Measurements from ENCODE around the gene WDR47.

WDR47 gene

DNA sequence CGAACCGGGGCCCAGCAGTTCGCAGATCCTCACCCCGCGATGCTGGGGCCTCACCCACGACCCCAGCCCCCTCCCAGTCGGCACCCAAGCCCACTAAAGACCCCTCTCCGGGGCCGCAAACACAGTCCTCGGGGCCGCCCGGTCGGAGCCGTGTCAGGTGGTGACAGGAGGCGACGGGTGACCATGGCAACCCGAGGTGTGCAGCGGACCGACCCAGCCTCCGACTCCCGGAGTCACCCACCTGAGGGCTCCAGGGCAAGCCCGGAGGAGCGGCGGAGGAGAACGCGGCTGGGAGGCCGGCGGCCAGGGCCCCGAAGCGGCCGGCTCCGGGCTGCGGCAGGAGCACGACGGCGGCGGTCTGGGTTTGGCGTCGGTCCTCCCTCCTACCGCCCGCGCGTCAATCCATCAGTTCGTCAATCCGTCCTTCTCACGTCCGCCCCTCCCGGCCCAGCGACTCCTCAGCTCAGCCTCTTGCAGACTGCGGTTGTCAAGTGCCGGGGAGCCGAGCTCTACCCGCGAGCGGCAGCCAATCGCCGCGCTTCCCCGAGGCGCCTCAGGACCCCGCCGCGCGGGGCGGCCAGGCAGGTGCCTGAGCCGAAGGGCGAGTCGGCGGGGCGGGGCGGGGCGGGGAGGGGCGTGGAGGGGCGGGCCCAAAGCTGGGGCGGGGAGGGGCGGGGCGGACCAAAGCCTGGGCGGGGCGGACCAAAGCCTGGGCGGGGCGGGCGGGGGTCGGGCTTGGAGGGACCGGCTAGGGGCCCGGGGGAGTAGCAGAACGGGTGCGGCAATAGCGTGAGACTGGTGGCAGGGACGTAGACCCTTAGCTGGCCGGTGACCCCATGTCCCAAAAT lies at the start of gene WDR47:
Gene WDR47, minus strand, starts transcription at position 482 of the 848 bp plus-strand sequence. CDS start 18,590 bp downstream, outside the sequence.
- Histone ChIP-seq H3K9ac (ENCODE audit: low read depth, low read length) (peak within 1 kb of the TSS; percentile 70; the same call in 1 of the 2 replicates), H3K36me3 (ENCODE audit: insufficient read depth, low read depth, low read length) (no peaks in the 10 kb centered on the region), H3K4me3 (ENCODE audit: low read length) (peak within 1 kb of the TSS; percentile 90), H3K27ac (ENCODE audit: low read length) (no peak within 1 kb of the TSS), H3K9me3 (ENCODE audit: insufficient read depth, low read depth, low read length) (no peaks in the 10 kb centered on the region), H3K4me1 (ENCODE audit: insufficient read depth, low read length) (0 out of 2 replicates have a peak, but pooled peaks cover 4% of the 10 kb centered on the region), H3K27me3 (ENCODE audit: insufficient read depth, low read length) (no peaks in the 10 kb centered on the region)

DNA sequence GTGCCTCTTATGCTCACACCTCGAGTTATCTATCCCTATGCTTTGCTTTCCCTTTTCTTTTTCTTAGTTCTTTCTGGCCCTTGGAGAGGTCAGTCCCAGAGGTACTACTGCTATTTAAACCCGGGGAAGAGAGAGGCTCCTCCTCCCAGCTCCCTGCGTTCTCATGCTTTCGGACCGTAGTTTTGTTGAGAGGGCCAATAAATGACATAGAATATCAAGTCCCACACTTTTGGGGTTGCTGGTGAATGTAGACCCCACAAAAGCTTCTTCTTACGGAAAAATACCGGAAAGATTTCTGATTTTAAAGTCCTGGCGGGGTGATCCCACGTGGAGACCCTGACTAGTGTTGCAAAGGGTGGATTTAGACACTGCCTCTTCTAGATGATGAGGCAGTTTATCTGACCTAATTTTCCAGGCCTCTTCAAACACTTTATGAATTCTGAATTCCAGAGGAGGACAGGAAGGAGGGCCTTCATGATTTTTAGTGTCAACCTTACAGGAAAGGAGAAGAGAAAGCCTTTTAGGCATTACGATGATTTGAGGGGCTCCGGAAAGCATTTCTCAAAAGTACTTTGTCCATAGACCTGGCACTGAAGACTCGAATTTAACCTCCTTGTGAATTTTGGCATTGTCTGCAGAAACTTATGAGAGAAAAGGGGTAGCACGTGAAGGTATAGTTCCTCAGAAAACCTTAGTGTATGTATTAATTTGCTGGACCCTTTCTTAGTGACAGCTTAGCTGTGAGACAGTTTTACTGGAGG lies 49.4 kb upstream of the WDR47 start:
- Histone ChIP-seq H3K36me3 (ENCODE audit: insufficient read depth, low read depth, low read length) (peaks cover 15% of the 10 kb centered on the region), H3K9me3 (ENCODE audit: insufficient read depth, low read depth, low read length) (no peaks in the 10 kb centered on the region), H3K9ac (ENCODE audit: low read depth, low read length) (peak overlapping the region; percentile 90), H3K4me3 (ENCODE audit: low read length) (peak overlapping the region; percentile 91), H3K4me1 (ENCODE audit: insufficient read depth, low read length) (peaks cover 9% of the 10 kb centered on the region), H3K27ac (ENCODE audit: low read length) (no peak overlapping the region), H3K27me3 (ENCODE audit: insufficient read depth, low read length) (no peaks in the 10 kb centered on the region)

DNA sequence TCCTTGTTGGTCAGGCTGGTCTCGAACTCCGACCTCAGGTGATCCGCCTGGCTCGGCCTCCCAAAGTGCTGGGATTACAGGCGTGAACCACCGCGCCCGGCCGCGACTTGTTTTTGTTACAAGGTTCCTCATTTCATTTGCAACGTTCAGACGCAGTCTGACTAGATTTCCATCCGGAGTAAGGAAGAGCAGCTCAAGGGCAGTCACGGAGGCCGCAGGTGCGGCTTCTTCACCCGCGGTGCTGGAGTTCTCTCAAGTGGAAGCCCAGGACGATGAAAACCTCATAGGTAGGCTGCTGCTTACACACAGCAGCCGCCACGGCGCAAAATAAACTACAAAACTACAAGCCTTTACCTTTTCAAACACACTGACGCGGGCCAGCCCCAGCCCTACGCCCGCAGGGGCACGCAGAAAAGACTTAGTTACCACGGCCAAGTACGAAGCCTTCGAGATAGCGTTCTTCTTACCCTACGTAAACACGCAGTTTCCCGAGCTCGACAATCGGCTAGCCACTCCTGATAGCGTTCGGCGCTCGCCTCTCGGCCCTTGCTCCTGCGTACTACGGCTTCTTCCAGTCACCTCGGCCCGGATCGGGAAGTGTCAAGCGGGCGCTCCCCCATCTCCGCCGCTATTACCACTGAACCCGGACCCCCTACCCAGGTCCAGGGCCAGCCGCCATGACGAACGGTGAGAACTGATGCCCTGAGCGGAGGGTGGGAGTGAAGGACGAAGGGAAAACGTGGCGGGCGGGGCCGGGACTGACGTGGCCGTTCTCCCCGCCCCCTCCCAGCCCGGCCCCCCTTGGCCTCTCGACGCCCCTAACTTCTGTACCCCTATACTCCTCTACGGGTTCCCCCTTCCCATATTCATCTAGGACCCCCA lies 48.5 kb upstream of the WDR47 start, which contains the start of gene TMEM167B:
Gene TMEM167B, plus strand, starts transcription at position 569 of the 882 bp plus-strand sequence. Its CDS starts 109 bp downstream, at position 678.
- Histone ChIP-seq H3K4me1 (ENCODE audit: insufficient read depth, low read length) (peaks cover 9% of the 10 kb centered on the region), H3K9me3 (ENCODE audit: insufficient read depth, low read depth, low read length) (no peaks in the 10 kb centered on the region), H3K4me3 (ENCODE audit: low read length) (peak within 1 kb of the TSS; percentile 91), H3K27ac (ENCODE audit: low read length) (no peak within 1 kb of the TSS), H3K36me3 (ENCODE audit: insufficient read depth, low read depth, low read length) (peaks cover 15% of the 10 kb centered on the region), H3K9ac (ENCODE audit: low read depth, low read length) (peak within 1 kb of the TSS; percentile 90), H3K27me3 (ENCODE audit: insufficient read depth, low read length) (no peaks in the 10 kb centered on the region)

DNA sequence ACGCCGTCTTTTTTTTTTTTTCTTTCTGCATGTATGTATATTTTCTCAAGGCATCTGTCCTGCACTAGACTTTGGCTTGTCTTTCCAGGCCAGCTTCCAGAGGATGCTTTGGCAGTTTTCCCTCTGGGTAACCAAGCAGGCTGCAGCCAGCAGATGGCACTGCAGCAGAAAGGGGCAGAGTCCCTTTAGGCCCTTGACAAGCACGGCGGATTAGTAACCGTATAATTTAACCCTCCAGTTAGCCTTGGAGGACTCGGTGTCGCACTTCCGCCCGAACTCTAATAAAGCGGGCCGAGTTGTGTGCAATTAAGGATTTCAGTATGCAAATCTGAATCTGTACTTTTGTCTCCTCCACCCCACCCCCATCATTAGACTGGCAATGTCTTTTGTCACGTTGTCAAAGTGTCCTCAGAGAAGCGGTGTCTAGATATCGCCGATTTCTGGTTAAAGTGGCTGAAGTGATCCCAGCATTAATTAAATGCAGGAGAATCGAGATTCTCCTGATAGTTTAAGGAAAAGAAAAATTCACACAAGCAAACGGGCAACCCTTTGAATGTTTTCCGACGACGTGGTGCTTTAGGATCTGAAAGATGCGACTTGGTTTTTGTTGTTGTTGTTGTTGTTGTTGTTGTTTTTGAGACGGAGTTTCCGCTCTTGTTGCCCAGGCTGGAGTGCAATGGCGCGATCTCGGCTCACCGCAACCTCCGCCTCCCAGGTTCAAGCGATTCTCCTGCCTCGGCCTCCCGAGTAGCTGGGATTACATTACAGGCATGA lies 47.5 kb upstream of the WDR47 start:
- H3K9me3 ChIP-seq (ENCODE audit: insufficient read depth, low read depth, low read length), result no peaks in the 10 kb centered on the region
- no peaks in the 10 kb centered on the region for H3K27me3 ChIP-seq (ENCODE audit: insufficient read depth, low read length)
- H3K27ac ChIP-seq (ENCODE audit: low read length), result no peak overlapping the region
- H3K4me1 ChIP-seq (ENCODE audit: insufficient read depth, low read length), result peaks cover 9% of the 10 kb centered on the region
- H3K4me3 ChIP-seq (ENCODE audit: low read length), result peak overlapping the region; percentile 91; the same call in 1 of the 2 replicates
- H3K9ac ChIP-seq (ENCODE audit: low read depth, low read length), result no peak overlapping the region
- peaks cover 7% of the 10 kb centered on the region for H3K36me3 ChIP-seq (ENCODE audit: insufficient read depth, low read depth, low read length)

DNA sequence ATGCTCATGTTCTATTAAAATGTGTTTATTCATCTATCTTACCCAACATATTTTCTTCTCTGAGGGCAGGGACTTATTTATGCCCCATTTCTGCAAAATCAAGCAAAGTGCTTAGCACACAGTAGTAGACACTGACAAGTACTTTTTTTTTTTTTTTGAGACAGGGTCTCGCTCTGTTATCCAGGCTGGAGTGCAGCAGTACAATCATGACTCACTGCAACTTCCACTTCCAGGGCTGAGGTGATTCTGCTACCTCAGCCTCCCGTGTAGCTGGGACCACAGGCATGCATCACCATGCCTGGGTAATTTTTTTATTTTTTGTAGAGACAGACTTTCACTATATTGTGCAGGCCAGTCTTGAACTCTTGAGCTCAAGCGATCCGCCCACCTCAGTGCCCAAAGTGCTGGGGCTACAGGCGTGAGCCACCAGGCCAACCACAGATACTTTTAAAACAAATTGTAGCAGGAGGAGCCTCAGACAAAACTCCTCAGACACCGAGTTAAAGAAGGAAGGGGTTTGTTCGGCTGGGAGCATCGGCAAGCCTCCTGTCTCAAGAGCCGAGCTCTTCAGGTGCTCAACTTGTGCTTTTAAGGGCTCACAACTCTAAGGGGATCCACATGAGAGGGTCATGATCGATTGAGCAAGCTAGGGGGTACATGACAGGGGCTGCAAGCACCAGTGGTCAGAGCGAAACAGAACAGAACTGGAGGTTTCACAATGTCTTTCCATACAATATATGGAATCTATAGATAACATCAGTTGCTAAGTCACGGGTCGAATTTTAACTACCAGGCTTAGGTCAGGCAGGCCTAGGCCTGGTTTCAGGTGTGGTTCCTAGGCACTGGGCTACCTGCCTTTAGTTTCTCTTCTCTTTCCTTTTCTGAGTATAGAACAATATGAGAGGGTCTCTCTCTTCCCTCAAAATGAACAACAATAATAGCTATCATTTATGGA lies 42.9 kb upstream of the WDR47 start:
- Histone ChIP-seq H3K27me3 (ENCODE audit: insufficient read depth, low read length) (no peaks in the 10 kb centered on the region), H3K4me1 (ENCODE audit: insufficient read depth, low read length) (peaks cover 4% of the 10 kb centered on the region; the same call in 1 of the 2 replicates), H3K9ac (ENCODE audit: low read depth, low read length) (no peak overlapping the region), H3K27ac (ENCODE audit: low read length) (no peak overlapping the region), H3K36me3 (ENCODE audit: insufficient read depth, low read depth, low read length) (no peaks in the 10 kb centered on the region), H3K4me3 (ENCODE audit: low read length) (no peak overlapping the region), H3K9me3 (ENCODE audit: insufficient read depth, low read depth, low read length) (no peaks in the 10 kb centered on the region)

DNA sequence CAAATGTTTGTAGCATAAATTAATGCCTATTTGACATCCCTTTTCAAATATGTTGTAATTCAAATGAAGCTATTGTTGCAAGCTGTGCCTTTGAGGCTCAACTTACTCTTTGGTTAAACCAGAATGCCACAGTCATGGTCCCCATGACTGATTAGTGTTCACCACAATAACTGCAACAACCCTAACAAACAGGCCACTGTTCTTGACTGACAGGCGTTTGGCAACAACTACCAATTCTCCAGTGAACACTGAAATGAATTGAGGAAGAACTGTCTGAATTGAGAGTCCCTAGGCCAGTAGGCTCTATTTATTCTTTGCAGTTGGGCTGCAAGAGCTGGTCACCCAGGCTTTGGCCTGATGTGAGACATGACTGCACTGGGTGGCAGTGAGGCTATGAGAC lies 42.0 kb upstream of the WDR47 start:
- Histone ChIP-seq H3K4me1 (ENCODE audit: insufficient read depth, low read length) (peaks cover 4% of the 10 kb centered on the region; the same call in 1 of the 2 replicates), H3K9ac (ENCODE audit: low read depth, low read length) (no peak overlapping the region), H3K9me3 (ENCODE audit: insufficient read depth, low read depth, low read length) (no peaks in the 10 kb centered on the region), H3K36me3 (ENCODE audit: insufficient read depth, low read depth, low read length) (no peaks in the 10 kb centered on the region), H3K27ac (ENCODE audit: low read length) (no peak overlapping the region), H3K27me3 (ENCODE audit: insufficient read depth, low read length) (no peaks in the 10 kb centered on the region), H3K4me3 (ENCODE audit: low read length) (no peak overlapping the region)

DNA sequence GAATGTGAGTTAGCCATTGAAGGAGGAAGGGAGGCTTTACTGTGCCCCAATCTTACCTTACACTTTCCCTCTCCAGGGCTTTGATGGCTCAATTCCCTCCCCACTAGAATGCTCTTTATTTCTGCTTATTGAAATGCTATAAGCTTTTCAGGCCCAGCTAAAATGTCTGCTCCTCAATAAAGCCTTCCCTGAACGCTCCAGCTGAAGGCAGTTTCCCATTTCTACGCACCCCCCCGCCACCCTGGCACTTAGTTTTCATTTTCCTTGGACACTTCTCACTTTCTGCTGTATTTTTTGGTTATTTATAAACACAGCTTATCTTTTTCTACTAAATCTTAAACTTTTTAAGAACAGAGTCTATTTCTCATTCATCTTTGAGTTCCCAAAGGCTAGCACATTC lies 41.6 kb upstream of the WDR47 start:
- H3K27me3 ChIP-seq (ENCODE audit: insufficient read depth, low read length), result no peaks in the 10 kb centered on the region
- no peaks in the 10 kb centered on the region for H3K36me3 ChIP-seq (ENCODE audit: insufficient read depth, low read depth, low read length)
- no peaks in the 10 kb centered on the region for H3K9me3 ChIP-seq (ENCODE audit: insufficient read depth, low read depth, low read length)
- peaks cover 4% of the 10 kb centered on the region; the same call in 1 of the 2 replicates for H3K4me1 ChIP-seq (ENCODE audit: insufficient read depth, low read length)
- H3K9ac ChIP-seq (ENCODE audit: low read depth, low read length), result no peak overlapping the region
- no peak overlapping the region for H3K4me3 ChIP-seq (ENCODE audit: low read length)
- H3K27ac ChIP-seq (ENCODE audit: low read length), result no peak overlapping the region

DNA sequence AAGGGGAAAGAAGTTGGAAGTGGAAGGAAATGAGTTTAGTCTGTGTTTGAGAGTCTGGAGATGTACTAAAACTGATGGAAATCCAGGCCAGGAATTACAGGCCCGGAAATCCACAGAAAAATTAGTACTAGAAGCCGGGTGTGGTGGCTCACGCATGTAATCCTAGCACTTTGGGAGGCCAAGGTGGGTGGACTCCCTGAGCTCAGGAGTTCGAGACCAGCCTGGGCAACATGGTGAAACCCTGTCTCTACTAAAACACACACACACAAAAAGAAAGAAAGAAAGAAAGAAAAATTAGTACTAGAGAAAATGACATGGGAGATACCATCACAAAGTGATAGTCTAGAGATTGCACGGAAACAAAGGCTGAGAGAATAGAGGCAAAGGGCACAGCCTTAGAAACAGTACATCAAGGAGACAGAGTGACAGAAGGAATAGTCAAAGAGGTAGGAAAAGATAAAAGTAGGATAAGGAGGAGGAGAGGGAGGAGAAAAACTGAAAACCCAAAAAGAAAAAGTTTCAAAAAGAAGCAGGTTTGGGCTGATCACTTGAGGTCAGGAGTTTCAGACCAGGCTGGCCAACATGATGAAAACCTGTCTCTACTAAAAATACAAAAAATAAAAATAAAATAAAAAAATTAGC lies 38.7 kb upstream of the WDR47 start:
- Histone ChIP-seq H3K4me3 (ENCODE audit: low read length) (no peak overlapping the region), H3K36me3 (ENCODE audit: insufficient read depth, low read depth, low read length) (no peaks in the 10 kb centered on the region), H3K27ac (ENCODE audit: low read length) (no peak overlapping the region), H3K9ac (ENCODE audit: low read depth, low read length) (no peak overlapping the region), H3K9me3 (ENCODE audit: insufficient read depth, low read depth, low read length) (no peaks in the 10 kb centered on the region), H3K4me1 (ENCODE audit: insufficient read depth, low read length) (peaks cover 4% of the 10 kb centered on the region; the same call in 1 of the 2 replicates), H3K27me3 (ENCODE audit: insufficient read depth, low read length) (no peaks in the 10 kb centered on the region)

DNA sequence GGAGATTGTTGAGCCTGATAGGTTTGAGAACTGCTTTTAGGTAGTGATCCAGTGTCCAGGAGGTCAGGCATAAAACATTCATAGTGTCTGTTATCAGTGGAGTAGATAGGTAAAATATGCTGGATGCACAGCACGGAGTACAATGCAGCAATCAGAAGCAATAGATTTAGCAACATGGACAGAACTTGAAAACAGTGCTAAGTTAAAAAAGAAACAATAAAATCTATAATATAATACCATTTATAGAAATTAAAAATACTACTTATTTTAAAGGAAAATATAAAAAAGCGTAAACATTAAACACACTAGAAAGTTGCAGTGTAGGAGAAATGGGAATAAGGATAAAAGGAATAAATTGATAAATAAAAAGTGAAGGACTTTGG lies 37.3 kb upstream of the WDR47 start:
- no peak overlapping the region for H3K27ac ChIP-seq (ENCODE audit: low read length)

More for the DNA sequence above, 37.3 kb upstream of the WDR47 start:
- Histone ChIP-seq H3K4me1 (ENCODE audit: insufficient read depth, low read length) (peaks cover 4% of the 10 kb centered on the region; the same call in 1 of the 2 replicates), H3K36me3 (ENCODE audit: insufficient read depth, low read depth, low read length) (no peaks in the 10 kb centered on the region), H3K9ac (ENCODE audit: low read depth, low read length) (no peak overlapping the region), H3K27me3 (ENCODE audit: insufficient read depth, low read length) (no peaks in the 10 kb centered on the region), H3K4me3 (ENCODE audit: low read length) (no peak overlapping the region), H3K9me3 (ENCODE audit: insufficient read depth, low read depth, low read length) (no peaks in the 10 kb centered on the region)
